GM18508 (cell line): Measurements from ENCODE around the gene CFC1B.
"Not testable (repeated sequence)": the region's sequence is repeated elsewhere in the genome, so short reads cannot be mapped to it uniquely, and the experiment has no call there.

ENCODE experiments used
- ATAC-seq: cut with Tn5 transposase; IDR thresholded peaks from one replicate; pipeline ENCODE4 v1.9.1; 2021; ENCODE audit warnings: moderate number of reproducible peaks; ENCODE audit not compliant: insufficient read depth, unreplicated experiment

The CFC1B gene

GRCh38 chr2:130554178-130554577, 33.2 kb downstream of the CFC1B start:
- not testable (repeated sequence) for ATAC-seq

GRCh38 chr2:130556441-130556840, 35.4 kb downstream of the CFC1B start:
- ATAC-seq, result not testable (repeated sequence)

GRCh38 chr2:130566165-130566564, 45.1 kb downstream of the CFC1B start:
- ATAC-seq, result not testable (repeated sequence)

- not testable (repeated sequence) for ATAC-seq
These were observed 50.9 kb downstream of the CFC1B start for GRCh38 chr2:130571929-130572328.

GRCh38 chr2:130574230-130574629, 53.2 kb downstream of the CFC1B start:
- not testable (repeated sequence) for ATAC-seq

GRCh38 chr2:130576209-130576784, 55.3 kb downstream of the CFC1B start:
- ATAC-seq, result not testable (repeated sequence)

- ATAC-seq, result not testable (repeated sequence)
These were observed 56.5 kb downstream of the CFC1B start for GRCh38 chr2:130577559-130577958.
